Endodermal cell (in vitro differentiated cells): Measurements from ENCODE around the gene ARL4C. TPM values are rescaled to one million over a fixed set of nuclear protein-coding genes. Genes with fewer than 3 reads are reported as not detected.
"Not testable (repeated sequence)": the region's sequence is repeated elsewhere in the genome, so short reads cannot be mapped to it uniquely, and the experiment has no call there.

Experiments used
- DNase-seq: peaks from one replicate; pipeline ENCODE4 v3.0.0-alpha.2; 2017
- H3K27ac ChIP-seq: 2 replicates; pipeline ENCODE4 v1.5.1; 2013; ENCODE audit warnings: mild to moderate bottlenecking, low read depth, low read length, moderate library complexity
- H3K27me3 ChIP-seq: 2 replicates; pipeline ENCODE4 v1.6.1; 2013; ENCODE audit warnings: mild to moderate bottlenecking, low read length, moderate library complexity; ENCODE audit not compliant: insufficient read depth, control insufficient read depth, poor library complexity, severe bottlenecking
- H3K36me3 ChIP-seq: 2 replicates; pipeline ENCODE4 v1.7.0; 2013; ENCODE audit warnings: mild to moderate bottlenecking, low read length, moderate library complexity; ENCODE audit not compliant: control insufficient read depth, insufficient read depth
- H3K4me1 ChIP-seq: one replicate; pipeline ENCODE4 v1.7.0; 2013; ENCODE audit warnings: low read length; ENCODE audit not compliant: control insufficient read depth, insufficient read depth
- H3K4me3 ChIP-seq: 2 replicates; pipeline ENCODE4 v1.5.1; 2013; ENCODE audit warnings: mild to moderate bottlenecking, low read length, moderate library complexity
- H3K9ac ChIP-seq: 2 replicates; pipeline ENCODE4 v1.6.1; 2013; ENCODE audit warnings: mild to moderate bottlenecking, low read length, moderate library complexity; ENCODE audit not compliant: poor library complexity, severe bottlenecking; ENCODE audit errors: extremely low read depth
- H3K9me3 ChIP-seq: 2 replicates; pipeline ENCODE4 v1.6.1; 2013; ENCODE audit warnings: mild to moderate bottlenecking, low read length, moderate library complexity; ENCODE audit not compliant: control insufficient read depth
- H3K27ac Mint-ChIP-seq: 2 replicates; pipeline ENCODE4 v1.8.0; 2020; ENCODE audit warnings: mixed read lengths
- H3K27me3 Mint-ChIP-seq: 2 replicates; pipeline ENCODE4 v1.8.0; 2021; ENCODE audit warnings: mild to moderate bottlenecking, mixed read lengths; ENCODE audit not compliant: insufficient read depth
- H3K36me3 Mint-ChIP-seq: 2 replicates; pipeline ENCODE4 v1.8.0; 2020; ENCODE audit warnings: low read depth, mixed read lengths
- H3K4me1 Mint-ChIP-seq: 2 replicates; pipeline ENCODE4 v1.8.0; 2020; ENCODE audit warnings: mixed read lengths
- H3K4me3 Mint-ChIP-seq: 2 replicates; pipeline ENCODE4 v1.8.0; 2020; ENCODE audit warnings: mild to moderate bottlenecking, moderate library complexity, mixed read lengths
- H3K9me3 Mint-ChIP-seq: 2 replicates; pipeline ENCODE4 v1.8.0; 2020; ENCODE audit warnings: mild to moderate bottlenecking, mixed read lengths
- WGBS, 2 experiments: methylation state at CpG; one replicate each; pipeline versions ENCODE4 v1.1.5 to v1.1.7; 2013; ENCODE audit warnings: missing lambda C conversion rate in 2 of 2, mixed read lengths in 1 of 2; ENCODE audit not compliant: insufficient coverage in 1 of 2, insufficient read length in 1 of 2; 5-methylcytosine and 5-hydroxymethylcytosine counted together
- total RNA-seq, 2 donors: library from RNA; stranded (reverse); fragmentation: NEBNext Ultra II Directional in 1 of 2; extraction: Animal tissue kit (Norgen Biotek cat#: 25700) in 1 of 2; gene quantifications; 2 replicates in 1 of 2; 3 replicates in 1 of 2; pipeline ENCODE4 v1.2.1, GENCODE V29; 2021
- TF ChIP-seq, protein P1 (sequence below): fragments of 200-600 bp; sonication (generic); conservative IDR thresholded peaks from 2 replicates; pipeline ENCODE4 v1.5.0; 2021; ENCODE audit warnings: antibody characterized with exemption, mild to moderate bottlenecking

ARL4C gene
- total RNA-seq, 2 donors from 2014 or later, result 9.3 to 21.7 TPM

DNA sequence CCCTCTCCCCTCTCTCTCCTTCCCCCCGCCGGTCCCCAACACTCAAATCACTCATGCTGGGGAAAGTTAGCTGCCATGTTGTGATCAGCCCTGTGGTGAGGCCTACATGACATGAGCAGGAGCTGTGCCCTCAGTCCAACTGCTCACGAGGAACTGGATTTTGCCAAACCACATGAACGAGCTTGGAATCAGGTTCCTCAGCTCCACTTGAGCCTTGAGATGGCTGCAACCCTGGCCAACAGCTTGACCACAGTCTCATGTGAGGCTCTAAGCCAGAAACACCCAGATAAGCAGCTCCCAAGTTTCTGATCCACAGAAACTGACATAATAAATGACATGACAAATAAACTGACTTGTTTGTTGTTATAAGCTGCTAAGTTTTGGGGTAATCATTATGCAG lies 38.4 kb downstream of the ARL4C start:
- peaks cover 9% of the 10 kb centered on the region for H3K27me3 Mint-ChIP-seq
- TF ChIP-seq, protein P1, sequence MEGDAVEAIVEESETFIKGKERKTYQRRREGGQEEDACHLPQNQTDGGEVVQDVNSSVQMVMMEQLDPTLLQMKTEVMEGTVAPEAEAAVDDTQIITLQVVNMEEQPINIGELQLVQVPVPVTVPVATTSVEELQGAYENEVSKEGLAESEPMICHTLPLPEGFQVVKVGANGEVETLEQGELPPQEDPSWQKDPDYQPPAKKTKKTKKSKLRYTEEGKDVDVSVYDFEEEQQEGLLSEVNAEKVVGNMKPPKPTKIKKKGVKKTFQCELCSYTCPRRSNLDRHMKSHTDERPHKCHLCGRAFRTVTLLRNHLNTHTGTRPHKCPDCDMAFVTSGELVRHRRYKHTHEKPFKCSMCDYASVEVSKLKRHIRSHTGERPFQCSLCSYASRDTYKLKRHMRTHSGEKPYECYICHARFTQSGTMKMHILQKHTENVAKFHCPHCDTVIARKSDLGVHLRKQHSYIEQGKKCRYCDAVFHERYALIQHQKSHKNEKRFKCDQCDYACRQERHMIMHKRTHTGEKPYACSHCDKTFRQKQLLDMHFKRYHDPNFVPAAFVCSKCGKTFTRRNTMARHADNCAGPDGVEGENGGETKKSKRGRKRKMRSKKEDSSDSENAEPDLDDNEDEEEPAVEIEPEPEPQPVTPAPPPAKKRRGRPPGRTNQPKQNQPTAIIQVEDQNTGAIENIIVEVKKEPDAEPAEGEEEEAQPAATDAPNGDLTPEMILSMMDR, result no peak
- Histone ChIP-seq H3K9ac (no peak overlapping the region), H3K4me1 (no peaks in the 10 kb centered on the region), H3K4me3 (no peak overlapping the region), H3K36me3 (no peaks in the 10 kb centered on the region), H3K27me3 (no peaks in the 10 kb centered on the region), H3K9me3 (no peaks in the 10 kb centered on the region), H3K27ac (no peak overlapping the region)
- H3K9me3 Mint-ChIP-seq, result peaks cover 13% of the 10 kb centered on the region
- H3K36me3 Mint-ChIP-seq, result peaks cover 4% of the 10 kb centered on the region
- DNase-seq, result no peak
- peaks cover 6% of the 10 kb centered on the region for H3K4me1 Mint-ChIP-seq
- no peak overlapping the region for H3K27ac Mint-ChIP-seq
- 88 to 95% methylated on average over 3 to 4 of the region's 4 CpGs for WGBS, 2 experiments
- H3K4me3 Mint-ChIP-seq, result no peak overlapping the region

DNA sequence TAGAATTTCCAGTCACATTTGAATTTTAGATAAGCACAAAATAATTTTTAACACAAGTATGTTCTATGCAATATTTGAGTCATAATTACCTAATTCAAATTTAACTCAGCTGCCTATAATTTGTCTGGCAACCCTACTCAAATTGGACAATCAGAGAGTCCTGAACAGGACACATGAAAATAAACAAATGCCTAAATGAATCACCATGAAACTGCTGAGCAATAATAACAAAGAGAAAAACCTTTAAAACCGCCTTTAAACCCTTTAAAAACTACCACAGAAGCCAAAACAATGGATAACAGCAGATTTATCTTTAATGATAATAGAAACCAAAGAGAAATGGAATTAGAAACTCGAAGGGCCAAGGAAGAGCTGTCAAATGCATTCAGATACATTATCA lies 39.5 kb downstream of the ARL4C start:
- no peak overlapping the region for H3K4me3 ChIP-seq
- Mint-ChIP-seq H3K36me3 (peaks cover 4% of the 10 kb centered on the region), H3K27me3 (peaks cover 9% of the 10 kb centered on the region), H3K27ac (no peak overlapping the region), H3K4me3 (no peak overlapping the region), H3K9me3 (peaks cover 14% of the 10 kb centered on the region), H3K4me1 (peaks cover 4% of the 10 kb centered on the region)
- no peaks in the 10 kb centered on the region for H3K36me3 ChIP-seq
- H3K4me1 ChIP-seq, result no peaks in the 10 kb centered on the region
- TF ChIP-seq, protein P1, result no peak
- peaks cover 4% of the 10 kb centered on the region for H3K9me3 ChIP-seq
- H3K27ac ChIP-seq, result no peak overlapping the region
- WGBS, 2 experiments, result 96% methylated on average over 2 of the region's 2 CpGs; no CpG with 5 or more reads in 1 of the 2 experiments
- no peak for DNase-seq
- no peaks in the 10 kb centered on the region for H3K27me3 ChIP-seq
- no peak overlapping the region for H3K9ac ChIP-seq

DNA sequence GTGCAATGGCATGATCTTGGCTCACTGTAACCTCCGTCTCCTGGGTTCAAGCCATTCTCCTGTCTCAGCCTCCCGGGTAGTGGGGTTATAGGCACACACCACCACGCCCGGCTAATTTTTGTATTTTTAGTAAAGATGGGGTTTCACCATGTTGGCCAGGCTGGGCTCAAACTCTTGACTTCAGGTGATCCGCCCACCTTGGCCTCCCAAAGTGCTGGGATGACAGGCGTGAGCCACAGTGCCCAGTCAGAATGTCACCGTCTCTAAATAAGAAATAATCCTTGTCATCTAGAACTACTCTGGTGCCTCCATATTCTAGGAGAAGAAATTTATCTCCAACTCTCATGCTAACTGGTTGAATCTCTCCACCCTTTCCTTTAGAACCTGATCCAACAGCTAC lies 41.6 kb downstream of the ARL4C start:
- not testable (repeated sequence) for H3K4me3 ChIP-seq, H3K27me3 ChIP-seq, H3K27ac ChIP-seq, H3K27me3 Mint-ChIP-seq, DNase-seq, H3K9ac ChIP-seq, H3K4me3 Mint-ChIP-seq, H3K27ac Mint-ChIP-seq, H3K36me3 ChIP-seq, H3K36me3 Mint-ChIP-seq, H3K9me3 ChIP-seq, H3K4me1 ChIP-seq
- Mint-ChIP-seq H3K9me3 (peaks cover 14% of the 10 kb centered on the region), H3K4me1 (peaks cover 17% of the 10 kb centered on the region)
- whole genome bisulfite sequencing, 2 experiments, result 93 to 97% methylated on average over 3 to 7 of the region's 7 CpGs

DNA sequence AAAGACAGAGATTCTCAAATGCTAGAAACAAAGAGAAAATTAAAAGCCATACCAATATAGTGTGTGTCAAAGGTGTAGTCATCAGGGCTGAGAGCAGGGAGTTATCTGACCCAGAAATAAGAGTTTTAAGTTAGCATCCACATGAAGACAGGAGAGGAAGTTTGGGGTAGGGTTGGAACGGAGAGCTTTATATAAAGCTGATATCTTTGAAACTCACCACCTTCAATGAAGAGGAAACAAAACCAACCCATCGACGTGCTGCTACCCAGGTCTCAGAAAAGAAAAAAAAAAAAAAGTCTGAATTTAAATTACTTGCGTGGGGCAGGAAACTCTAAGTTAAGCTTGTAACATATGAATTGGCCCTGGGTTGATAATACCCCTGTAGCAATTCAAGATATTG lies 42.4 kb downstream of the ARL4C start:
- Mint-ChIP-seq H3K4me3 (no peak overlapping the region), H3K27me3 (no peaks in the 10 kb centered on the region), H3K9me3 (peaks cover 14% of the 10 kb centered on the region), H3K36me3 (peaks cover 4% of the 10 kb centered on the region), H3K27ac (no peak overlapping the region), H3K4me1 (peaks cover 22% of the 10 kb centered on the region)
- WGBS, 2 experiments, result 79 to 100% methylated on average over 1 to 4 of the region's 4 CpGs
- Histone ChIP-seq H3K4me3 (no peak overlapping the region), H3K9me3 (peaks cover 4% of the 10 kb centered on the region), H3K4me1 (peaks cover under 1% of the 10 kb centered on the region), H3K36me3 (no peaks in the 10 kb centered on the region), H3K27me3 (no peaks in the 10 kb centered on the region), H3K9ac (no peak overlapping the region), H3K27ac (no peak overlapping the region)
- DNase-seq, result no peak
- TF ChIP-seq, protein P1, result no peak
